DMS53 (cell line): ENCODE measurements around the gene ZDHHC21.

ENCODE experiments used
- DNase-seq: peaks from one replicate; lab custom pipeline; 2025; lab: John Stamatoyannopoulos, UW

ZDHHC21 gene

GRCh38 chr9:14693251-14693861 lies at the start of gene ZDHHC21:
Gene ZDHHC21 (minus strand): TSS chr9:14693432. CDS start chr9:14674340, 19,092 bp downstream.
- peak; percentile 77 for DNase-seq

GRCh38 chr9:14741369-14741768 lies 48.1 kb upstream of the ZDHHC21 start:
- DNase-seq: no peak

DNA sequence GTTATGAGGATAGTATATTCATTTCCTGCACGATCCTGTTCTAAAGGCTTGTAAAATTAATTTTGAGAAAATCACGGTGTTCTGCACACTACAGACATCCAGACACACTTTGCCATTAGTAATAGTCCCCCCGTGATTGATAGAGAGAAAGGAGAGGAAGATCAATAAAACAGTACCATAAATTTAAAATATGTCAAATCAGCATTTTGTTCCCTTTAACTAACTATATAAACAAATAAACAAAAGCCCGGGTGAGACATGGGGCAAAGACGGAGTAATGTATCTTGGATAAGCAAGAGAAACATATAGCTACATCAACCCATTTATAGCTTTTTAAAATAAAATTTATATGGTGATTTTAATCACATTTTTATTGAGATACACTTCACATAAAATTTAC lies 39.9 kb upstream of the ZDHHC21 start:
- DNase-seq: no peak

- no peak for DNase-seq
Measured at GRCh38 chr9:14731294-14731981, 38.2 kb upstream of the ZDHHC21 start.

DNA sequence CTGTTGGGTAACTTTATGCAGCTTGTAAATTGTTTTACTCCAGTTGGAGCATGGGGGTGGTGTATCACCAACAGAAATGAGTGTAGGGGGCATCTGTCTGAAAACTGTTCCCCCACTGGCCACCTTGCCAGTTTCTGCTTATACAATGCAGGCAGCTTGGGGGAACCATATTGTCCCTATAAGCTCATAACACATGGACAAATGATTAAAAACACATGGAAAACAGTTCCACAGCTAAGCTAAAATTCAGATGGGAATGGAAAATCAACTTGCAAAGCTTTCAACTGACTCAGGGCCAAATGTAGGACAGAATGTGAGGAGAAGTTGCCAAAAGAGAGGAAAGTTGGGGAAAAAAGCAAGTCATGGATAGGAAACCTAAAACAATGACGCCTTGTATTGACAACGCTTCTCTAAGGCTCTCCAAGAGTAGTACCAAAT lies 37.2 kb upstream of the ZDHHC21 start:
- no peak for DNase-seq

GRCh38 chr9:14723301-14723700 lies 30.1 kb upstream of the ZDHHC21 start:
- no peak for DNase-seq

DNA sequence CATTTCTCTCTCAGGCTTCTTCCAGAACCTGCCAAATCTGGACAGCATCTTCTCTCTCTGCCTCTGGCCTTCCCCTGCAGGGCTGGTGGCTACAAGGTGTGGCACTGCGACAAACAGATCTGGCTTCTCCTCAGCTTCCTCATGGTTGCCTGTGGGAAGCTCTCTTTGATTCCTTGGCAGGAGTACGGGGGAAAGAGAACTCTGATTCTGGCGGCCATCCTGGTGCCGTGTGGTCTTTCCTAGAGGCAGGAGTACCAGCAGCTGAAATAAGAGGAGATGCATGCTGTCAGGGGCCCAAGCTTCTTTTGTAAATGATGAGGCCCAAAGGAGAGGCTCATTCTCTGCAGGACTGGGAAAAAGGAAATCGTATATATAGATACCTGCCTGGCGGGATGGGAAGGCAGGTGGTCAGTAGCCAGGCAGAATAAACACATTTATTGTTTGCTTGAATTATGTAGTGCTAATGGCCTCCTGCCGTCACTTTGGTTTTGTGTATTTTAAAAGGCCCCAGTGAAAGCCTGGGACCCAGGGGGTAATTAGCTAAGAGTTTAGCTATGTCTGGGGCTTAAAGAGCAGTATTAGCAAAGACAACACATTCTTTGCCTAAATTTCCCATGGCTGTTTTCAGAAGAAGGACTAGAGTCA lies 29.3 kb upstream of the ZDHHC21 start, which contains the start of gene CER1:
Gene CER1, minus strand, starts transcription at position 343 of the 645 bp plus-strand sequence. Its CDS starts 61 bp downstream, at position 282.
- peak; percentile 10 for DNase-seq

- DNase-seq: no peak
Measured at GRCh38 chr9:14719231-14719923, 26.1 kb upstream of the ZDHHC21 start.

DNA sequence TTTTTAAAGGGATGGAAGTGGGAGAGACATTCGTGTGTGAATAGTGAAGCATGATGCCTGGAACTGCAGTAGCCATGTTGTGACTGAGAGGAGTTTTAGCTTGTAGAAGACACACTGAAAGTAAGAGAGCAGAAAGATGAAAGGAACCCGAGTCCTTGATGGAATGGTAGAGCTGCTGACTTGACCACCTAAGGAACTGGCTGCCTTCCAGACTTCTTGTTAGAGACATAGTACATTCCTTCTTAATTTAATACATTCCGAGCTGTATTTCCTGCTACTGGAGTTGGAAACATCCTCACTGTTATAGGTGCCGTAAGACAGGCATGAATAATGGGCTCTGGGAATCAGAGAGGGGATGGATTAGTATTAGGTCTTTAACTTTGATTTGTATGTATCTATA lies 21.9 kb upstream of the ZDHHC21 start:
- DNase-seq: no peak

DNA sequence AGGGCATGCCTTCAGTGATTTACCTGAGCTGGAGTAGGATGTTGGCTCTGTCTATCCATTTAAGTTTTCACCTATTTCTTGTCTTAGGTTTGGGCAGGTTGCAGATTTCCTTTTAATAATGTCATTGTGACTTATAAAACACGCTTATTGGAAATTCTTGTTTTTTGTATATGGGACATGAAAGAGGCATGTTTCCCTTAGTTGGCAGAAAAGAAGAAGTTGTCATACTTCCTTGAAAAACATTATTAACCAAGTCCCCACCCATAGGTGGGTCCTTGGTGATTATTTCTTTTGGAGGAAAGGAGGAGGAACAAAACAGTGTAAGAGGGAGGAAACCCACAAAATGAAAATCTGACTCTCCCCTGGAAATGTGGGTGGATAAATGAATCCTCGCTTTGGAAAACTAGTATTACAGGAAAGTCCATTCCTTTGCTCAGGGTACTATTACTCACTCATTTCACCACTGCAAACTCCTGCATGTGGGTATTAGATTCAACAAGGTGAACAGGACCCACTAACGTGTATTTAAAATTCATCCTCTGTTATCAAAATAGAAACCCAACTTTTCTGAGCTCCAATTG lies 20.0 kb upstream of the ZDHHC21 start:
- no peak for DNase-seq

- DNase-seq: no peak
Measured at GRCh38 chr9:14710804-14711203, 17.6 kb upstream of the ZDHHC21 start.

- no peak for DNase-seq
Measured at GRCh38 chr9:14706530-14707140, 13.4 kb upstream of the ZDHHC21 start.

DNA sequence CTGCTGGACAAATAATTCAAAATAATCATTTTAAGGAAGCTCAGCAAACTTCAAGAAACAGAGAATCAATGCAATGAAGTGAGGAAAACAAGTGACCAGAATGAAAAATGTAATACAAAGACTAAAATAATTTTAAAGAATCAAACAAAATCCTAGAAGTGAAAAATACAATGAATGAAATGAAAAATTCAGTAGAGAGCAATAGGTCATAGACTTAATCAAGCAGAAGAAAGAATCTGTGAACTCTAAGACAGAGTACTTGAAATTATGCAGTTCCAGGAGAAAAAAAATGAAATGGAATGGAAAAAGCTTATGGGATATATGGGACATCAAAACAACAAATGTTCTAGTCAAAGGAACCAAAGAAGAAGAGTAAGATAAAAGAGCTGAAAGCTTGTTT lies 11.8 kb upstream of the ZDHHC21 start:
- DNase-seq: no peak

GRCh38 chr9:14704281-14704680 lies 11.0 kb upstream of the ZDHHC21 start:
- DNase-seq: no peak

DNA sequence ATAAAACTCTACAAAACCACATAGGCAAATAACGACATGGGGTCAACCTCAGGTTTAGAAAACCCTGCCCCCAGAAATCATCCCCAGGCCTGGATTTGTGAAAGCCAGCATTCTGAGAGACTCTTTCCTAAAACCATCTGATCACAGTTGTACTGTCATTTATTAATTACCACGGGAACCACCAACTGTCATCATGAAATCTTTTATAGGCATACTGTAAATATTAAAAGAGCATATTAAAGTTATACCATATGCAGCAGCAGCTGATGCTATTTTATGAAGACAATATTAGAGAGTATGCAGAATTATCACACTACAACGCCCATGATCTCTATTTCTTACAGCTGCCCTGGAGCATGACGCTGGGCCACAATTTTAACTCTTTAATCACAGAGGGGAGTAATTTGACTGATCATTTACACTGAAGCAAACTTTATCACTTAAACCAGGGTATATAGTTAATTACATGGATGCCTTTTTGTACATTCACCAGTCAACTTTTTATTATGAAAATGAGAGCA lies 9.0 kb upstream of the ZDHHC21 start:
- no peak for DNase-seq

GRCh38 chr9:14692470-14693250 lies 572 bp downstream of the ZDHHC21 start:
- no peak for DNase-seq

GRCh38 chr9:14690948-14691730 lies 2.1 kb downstream of the ZDHHC21 start:
- no peak for DNase-seq

DNA sequence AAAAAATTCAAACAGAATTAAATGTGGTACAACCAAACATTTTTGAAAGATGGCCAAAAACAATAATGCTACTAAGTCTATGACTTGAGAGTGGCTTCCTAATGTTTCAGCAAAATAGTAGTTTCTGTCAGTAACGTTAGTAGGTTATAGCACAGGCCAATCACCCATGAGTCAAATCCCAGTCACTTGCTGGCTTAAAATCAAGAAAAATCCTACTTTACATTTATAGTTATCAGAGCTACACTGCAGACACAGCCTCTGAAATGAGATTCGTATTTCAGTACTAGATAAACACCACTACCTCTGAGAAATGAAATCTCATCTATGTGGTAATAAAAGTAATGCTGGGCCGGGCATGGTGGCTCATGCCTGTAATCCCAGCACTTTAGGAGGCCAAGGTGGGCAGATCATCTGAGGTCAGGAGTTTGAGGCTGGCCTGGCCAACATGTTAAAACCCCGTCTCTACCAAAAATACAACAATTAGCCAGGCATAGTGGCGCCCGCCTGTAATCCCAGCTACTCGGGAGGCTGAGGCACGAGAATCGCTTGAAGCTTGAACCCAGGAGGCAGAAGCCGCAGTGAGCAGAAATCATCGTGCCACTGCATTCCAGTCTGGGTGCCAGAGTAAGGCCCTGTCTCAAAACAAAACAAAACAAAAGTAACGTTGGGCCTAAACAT lies 6.1 kb downstream of the ZDHHC21 start:
- DNase-seq: no peak

DNA sequence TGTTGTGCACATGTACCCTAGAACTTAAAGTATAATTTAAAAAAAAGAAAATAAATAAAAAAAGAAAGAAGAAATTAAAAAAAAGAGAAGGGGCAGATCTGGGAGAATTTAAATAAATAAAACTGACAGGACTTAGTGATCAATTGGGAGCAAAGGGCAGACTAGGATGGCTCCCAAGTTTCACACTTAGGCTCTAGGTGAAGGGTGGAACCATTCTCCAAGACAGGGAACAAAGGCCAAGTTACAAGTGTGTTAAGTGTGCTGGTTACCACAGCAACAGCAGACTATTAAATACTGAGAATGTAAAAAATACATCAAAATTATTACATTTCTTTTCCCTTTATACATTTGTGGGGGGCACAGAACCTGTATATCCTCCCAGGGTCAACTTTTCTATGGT lies 7.1 kb downstream of the ZDHHC21 start:
- DNase-seq: no peak
